ENCODE data around the gene KMT2B.

DNA sequence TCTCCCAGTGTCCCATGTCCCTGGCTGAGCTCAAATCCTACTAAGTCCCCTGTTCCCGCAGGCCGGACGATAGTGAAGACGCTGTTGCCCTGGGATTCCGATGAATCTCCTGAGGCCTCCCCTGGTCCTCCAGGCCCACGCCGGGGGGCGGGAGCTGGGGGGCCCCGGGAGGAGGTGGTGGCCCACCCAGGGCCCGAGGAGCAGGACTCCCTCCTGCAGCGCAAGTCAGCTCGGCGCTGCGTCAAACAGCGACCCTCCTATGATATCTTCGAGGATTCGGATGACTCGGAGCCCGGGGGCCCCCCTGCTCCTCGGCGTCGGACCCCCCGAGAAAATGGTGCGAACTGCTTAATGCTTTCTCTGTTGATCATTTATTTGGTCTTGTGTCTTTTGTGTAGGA is 5.9 kb downstream of the KMT2B start:
- TF ChIP-seq, protein P1, sequence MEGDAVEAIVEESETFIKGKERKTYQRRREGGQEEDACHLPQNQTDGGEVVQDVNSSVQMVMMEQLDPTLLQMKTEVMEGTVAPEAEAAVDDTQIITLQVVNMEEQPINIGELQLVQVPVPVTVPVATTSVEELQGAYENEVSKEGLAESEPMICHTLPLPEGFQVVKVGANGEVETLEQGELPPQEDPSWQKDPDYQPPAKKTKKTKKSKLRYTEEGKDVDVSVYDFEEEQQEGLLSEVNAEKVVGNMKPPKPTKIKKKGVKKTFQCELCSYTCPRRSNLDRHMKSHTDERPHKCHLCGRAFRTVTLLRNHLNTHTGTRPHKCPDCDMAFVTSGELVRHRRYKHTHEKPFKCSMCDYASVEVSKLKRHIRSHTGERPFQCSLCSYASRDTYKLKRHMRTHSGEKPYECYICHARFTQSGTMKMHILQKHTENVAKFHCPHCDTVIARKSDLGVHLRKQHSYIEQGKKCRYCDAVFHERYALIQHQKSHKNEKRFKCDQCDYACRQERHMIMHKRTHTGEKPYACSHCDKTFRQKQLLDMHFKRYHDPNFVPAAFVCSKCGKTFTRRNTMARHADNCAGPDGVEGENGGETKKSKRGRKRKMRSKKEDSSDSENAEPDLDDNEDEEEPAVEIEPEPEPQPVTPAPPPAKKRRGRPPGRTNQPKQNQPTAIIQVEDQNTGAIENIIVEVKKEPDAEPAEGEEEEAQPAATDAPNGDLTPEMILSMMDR (conservative IDR thresholded peaks at IDR 0.05): no peak
- TF ChIP-seq EZH2 (IDR thresholded peaks at IDR 0.05; ENCODE audit: low read depth): no peak

All from PC-9 (cell line).